ENCODE results near the gene SPPL2B. TPM values are rescaled to one million over a fixed set of nuclear protein-coding genes. Genes with fewer than 3 reads are reported as not detected.

SPPL2B gene
- total RNA-seq, 3 donors from 2014 or later (not counting 1 experiment from before 2014, with no cell fraction given): 63.2 to 83.8 (median 79.7) TPM

DNA sequence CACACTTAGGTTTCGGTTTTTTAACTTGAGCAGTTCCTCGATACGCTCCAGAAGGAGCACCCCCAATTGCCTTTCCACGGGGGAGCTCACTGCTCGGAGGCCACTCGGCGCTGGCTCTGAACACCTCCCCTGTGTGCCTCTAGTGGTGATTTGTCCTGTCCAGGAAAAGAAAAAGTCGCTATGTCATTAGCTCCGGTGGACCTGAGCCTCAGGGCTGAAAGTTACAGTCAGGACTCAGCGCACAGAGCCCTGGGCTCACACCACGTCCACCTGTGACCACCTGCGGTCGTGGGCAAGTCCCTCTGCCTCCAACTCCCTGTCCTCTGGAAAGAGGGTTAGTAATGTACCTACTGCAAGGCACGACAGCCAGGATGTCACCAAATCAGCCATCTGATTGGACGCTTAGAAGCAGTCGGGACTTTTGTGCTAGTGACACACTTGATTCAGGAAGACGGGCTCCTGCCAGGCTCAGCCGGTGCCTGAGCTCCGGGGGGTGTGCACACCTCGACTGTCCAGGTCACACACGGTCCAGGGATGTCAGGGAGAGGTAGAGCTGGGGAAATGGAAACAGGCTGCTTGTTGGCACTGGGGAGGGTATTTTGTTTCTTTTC lies 27.7 kb downstream of the SPPL2B start:
- ATAC-seq: no peak
- 91% methylated on average over 21 of the region's 21 CpGs for WGBS (ENCODE audit: insufficient coverage)
- H3K27ac ChIP-seq (ENCODE audit: low read length): no peak overlapping the region

DNA sequence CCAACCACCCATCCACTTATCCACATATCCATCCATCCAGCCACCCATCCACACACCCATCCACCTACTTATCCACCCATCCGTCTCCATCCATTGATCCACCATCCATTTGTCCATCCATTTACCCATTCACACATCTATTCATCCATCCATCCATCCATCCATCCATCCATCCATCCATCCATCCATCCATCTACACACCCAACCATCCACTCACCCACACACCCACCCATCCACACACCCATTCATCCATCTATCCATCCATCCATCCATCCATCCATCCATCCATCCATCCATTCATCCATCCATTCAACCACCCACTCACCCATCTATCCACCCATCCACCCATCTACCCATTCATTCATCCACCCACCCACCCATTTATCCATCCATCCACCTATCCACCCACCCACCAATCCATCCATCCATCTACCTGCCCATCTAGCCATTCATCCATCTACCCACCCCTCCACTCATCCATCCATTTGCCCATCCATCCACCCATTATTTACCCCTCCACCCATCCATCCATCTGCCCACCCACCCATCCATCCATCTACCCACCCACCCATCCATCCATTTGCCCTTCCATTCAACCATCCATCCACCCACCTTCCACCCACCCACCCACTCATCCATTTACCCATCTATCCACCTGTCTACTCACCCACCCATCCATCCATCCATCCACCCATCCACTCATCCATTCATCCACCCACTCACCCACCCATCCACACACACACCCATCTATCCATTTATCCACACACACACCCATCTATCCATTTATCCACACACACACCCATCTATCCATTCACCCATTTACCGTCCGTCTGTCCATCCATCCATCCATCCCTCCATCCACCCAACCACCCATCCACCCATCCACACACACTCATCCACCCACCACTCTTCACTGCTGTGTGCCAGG lies 29.1 kb downstream of the SPPL2B start:
- no peaks in the 10 kb centered on the region for H3K9me3 ChIP-seq (ENCODE audit: control insufficient read depth, insufficient read depth, low read length)
- H3K36me3 ChIP-seq (ENCODE audit: control insufficient read depth, insufficient read depth, low read length): peaks cover 4% of the 10 kb centered on the region
- 97% methylated on average over 3 of the region's 3 CpGs for WGBS (ENCODE audit: insufficient coverage)
- no peak for ATAC-seq
- Mint-ChIP-seq H3K27ac (no peak overlapping the region), H3K36me3 (no peaks in the 10 kb centered on the region), H3K9me3 (peaks cover 0 to 2% of the 10 kb centered on the region in 2 donors), H3K4me1 (peaks cover 0 to 5% of the 10 kb centered on the region in 2 donors), H3K27me3 (ENCODE audit: low read depth in 2 of 2) (peaks cover 5 to 9% of the 10 kb centered on the region in 2 donors), H3K4me3 (no peak overlapping the region)
- no peak overlapping the region for H3K27ac ChIP-seq (ENCODE audit: low read length)
- intact Hi-C loops (cut with micrococcal nuclease): no loop called here
- H3K4me3 ChIP-seq (ENCODE audit: low read length): no peak overlapping the region
- no peak for DNase-seq
- H3K4me1 ChIP-seq (ENCODE audit: control insufficient read depth, insufficient read depth, low read length): no peaks in the 10 kb centered on the region
- TF ChIP-seq, protein P1, sequence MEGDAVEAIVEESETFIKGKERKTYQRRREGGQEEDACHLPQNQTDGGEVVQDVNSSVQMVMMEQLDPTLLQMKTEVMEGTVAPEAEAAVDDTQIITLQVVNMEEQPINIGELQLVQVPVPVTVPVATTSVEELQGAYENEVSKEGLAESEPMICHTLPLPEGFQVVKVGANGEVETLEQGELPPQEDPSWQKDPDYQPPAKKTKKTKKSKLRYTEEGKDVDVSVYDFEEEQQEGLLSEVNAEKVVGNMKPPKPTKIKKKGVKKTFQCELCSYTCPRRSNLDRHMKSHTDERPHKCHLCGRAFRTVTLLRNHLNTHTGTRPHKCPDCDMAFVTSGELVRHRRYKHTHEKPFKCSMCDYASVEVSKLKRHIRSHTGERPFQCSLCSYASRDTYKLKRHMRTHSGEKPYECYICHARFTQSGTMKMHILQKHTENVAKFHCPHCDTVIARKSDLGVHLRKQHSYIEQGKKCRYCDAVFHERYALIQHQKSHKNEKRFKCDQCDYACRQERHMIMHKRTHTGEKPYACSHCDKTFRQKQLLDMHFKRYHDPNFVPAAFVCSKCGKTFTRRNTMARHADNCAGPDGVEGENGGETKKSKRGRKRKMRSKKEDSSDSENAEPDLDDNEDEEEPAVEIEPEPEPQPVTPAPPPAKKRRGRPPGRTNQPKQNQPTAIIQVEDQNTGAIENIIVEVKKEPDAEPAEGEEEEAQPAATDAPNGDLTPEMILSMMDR (IDR thresholded peaks at IDR 0.05): no peak
- peaks cover 6% of the 10 kb centered on the region for H3K27me3 ChIP-seq (ENCODE audit: control insufficient read depth, insufficient read depth, low read length)

More for the DNA sequence above, 27.7 kb downstream of the SPPL2B start:
- no peaks in the 10 kb centered on the region for H3K9me3 ChIP-seq (ENCODE audit: control insufficient read depth, insufficient read depth, low read length)
- Mint-ChIP-seq H3K4me3 (no peak overlapping the region), H3K36me3 (no peaks in the 10 kb centered on the region), H3K4me1 (peaks cover 0 to 5% of the 10 kb centered on the region in 2 donors), H3K27ac (no peak overlapping the region), H3K9me3 (peaks cover 0 to 2% of the 10 kb centered on the region in 2 donors), H3K27me3 (ENCODE audit: low read depth in 2 of 2) (peaks cover 5 to 9% of the 10 kb centered on the region in 2 donors)
- intact Hi-C loops (cut with micrococcal nuclease): no loop called here
- H3K36me3 ChIP-seq (ENCODE audit: control insufficient read depth, insufficient read depth, low read length): peaks cover 4% of the 10 kb centered on the region
- H3K4me1 ChIP-seq (ENCODE audit: control insufficient read depth, insufficient read depth, low read length): no peaks in the 10 kb centered on the region
- H3K27me3 ChIP-seq (ENCODE audit: control insufficient read depth, insufficient read depth, low read length): peaks cover 5% of the 10 kb centered on the region
- no peak for DNase-seq
- TF ChIP-seq, protein P1 (IDR thresholded peaks at IDR 0.05): no peak
- H3K4me3 ChIP-seq (ENCODE audit: low read length): no peak overlapping the region

GRCh38 chr19:2358548-2359173 lies 30.2 kb downstream of the SPPL2B start:
- Mint-ChIP-seq H3K27me3 (ENCODE audit: low read depth in 2 of 2) (peaks cover 5 to 9% of the 10 kb centered on the region in 2 donors), H3K4me1 (peaks cover 0 to 5% of the 10 kb centered on the region in 2 donors), H3K36me3 (no peaks in the 10 kb centered on the region), H3K27ac (no peak overlapping the region), H3K9me3 (peaks cover 0 to 2% of the 10 kb centered on the region in 2 donors), H3K4me3 (no peak overlapping the region)
- no peak overlapping the region for H3K4me3 ChIP-seq (ENCODE audit: low read length)
- WGBS (ENCODE audit: insufficient coverage): 92% methylated on average over 28 of the region's 28 CpGs
- no peaks in the 10 kb centered on the region for H3K4me1 ChIP-seq (ENCODE audit: control insufficient read depth, insufficient read depth, low read length)
- H3K27me3 ChIP-seq (ENCODE audit: control insufficient read depth, insufficient read depth, low read length): peaks cover 6% of the 10 kb centered on the region
- no peaks in the 10 kb centered on the region for H3K9me3 ChIP-seq (ENCODE audit: control insufficient read depth, insufficient read depth, low read length)
- DNase-seq (no peak), ATAC-seq (no peak)
- intact Hi-C loops (cut with micrococcal nuclease): no loop called here
- H3K27ac ChIP-seq (ENCODE audit: low read length): no peak overlapping the region
- H3K36me3 ChIP-seq (ENCODE audit: control insufficient read depth, insufficient read depth, low read length): peaks cover under 1% of the 10 kb centered on the region
- TF ChIP-seq, protein P1 (IDR thresholded peaks at IDR 0.05): no peak

Data from natural killer cell (primary cell).